ENCODE results near the gene FOXL1. TPM values are rescaled to one million over a fixed set of nuclear protein-coding genes. Genes with fewer than 3 reads are reported as not detected.

The FOXL1 gene
- total and polyA plus RNA-seq, 2 of the 13 experiments (the other 11 are each of a cell fraction or from before 2014, with no cell fraction given): not detected

DNA sequence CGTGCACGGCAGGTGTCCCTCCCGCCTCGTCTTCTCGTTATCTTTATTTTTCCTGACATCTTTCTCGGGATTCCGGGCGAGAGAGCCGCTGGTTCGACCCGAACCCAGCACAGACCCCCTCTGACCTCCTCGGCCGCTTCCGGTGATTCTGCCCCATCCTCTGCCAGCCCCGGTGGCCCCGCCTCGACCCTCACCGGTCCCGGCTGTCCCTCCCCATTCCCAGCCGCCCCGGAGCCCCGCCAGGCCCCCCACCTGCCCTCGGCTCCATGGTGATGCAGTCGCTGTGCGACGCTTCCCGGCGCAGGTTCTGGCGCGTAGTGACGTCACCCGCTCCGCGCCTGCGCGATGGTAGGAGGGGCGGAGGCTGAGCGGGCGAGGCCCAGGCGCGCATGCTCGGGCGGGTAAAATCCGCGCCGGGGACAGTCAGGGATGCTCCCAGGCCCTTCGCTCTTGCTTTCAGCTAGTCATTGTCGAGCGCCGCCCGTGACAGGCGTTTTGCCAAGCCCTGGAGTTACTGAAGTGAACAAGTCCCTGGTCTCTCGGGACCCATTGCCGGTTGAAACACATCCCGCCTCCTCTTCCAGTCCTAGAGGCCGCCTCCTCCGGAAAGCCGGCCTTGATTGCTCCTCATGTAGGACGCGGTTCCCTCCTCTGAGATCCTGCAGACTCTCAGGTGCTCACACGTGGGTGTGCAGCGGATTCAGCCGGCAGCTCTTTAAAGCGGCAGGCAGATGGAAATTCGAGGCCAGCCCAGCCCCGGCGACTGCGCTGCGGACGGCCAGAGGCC lies 23.2 kb upstream of the FOXL1 start, which contains the start of gene MTHFSD (continued):
- TF ChIP-seq NPAS2 (CRISPR knock-in tag; IDR thresholded peaks at IDR 0.05; ENCODE audit: borderline replicate concordance): no peak
- TF ChIP-seq, protein P1, sequence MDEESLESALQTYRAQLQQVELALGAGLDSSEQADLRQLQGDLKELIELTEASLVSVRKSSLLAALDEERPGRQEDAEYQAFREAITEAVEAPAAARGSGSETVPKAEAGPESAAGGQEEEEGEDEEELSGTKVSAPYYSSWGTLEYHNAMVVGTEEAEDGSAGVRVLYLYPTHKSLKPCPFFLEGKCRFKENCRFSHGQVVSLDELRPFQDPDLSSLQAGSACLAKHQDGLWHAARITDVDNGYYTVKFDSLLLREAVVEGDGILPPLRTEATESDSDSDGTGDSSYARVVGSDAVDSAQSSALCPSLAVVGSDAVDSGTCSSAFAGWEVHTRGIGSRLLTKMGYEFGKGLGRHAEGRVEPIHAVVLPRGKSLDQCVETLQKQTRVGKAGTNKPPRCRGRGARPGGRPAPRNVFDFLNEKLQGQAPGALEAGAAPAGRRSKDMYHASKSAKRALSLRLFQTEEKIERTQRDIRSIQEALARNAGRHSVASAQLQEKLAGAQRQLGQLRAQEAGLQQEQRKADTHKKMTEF (CRISPR knock-in tag; IDR thresholded peaks at IDR 0.05): peak; percentile 44; the same call in 1 of the 2 replicates
- TF ChIP-seq HNF4G (IDR thresholded peaks at IDR 0.05; ENCODE audit: borderline replicate concordance, low read depth, low read length): no peak; the same call in 1 of the 2 replicates
- TF ChIP-seq HNF4G (CRISPR knock-in tag; IDR thresholded peaks at IDR 0.05; ENCODE audit: borderline replicate concordance, low read depth): no peak
- TF ChIP-seq, protein P2, sequence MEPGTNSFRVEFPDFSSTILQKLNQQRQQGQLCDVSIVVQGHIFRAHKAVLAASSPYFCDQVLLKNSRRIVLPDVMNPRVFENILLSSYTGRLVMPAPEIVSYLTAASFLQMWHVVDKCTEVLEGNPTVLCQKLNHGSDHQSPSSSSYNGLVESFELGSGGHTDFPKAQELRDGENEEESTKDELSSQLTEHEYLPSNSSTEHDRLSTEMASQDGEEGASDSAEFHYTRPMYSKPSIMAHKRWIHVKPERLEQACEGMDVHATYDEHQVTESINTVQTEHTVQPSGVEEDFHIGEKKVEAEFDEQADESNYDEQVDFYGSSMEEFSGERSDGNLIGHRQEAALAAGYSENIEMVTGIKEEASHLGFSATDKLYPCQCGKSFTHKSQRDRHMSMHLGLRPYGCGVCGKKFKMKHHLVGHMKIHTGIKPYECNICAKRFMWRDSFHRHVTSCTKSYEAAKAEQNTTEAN (CRISPR knock-in tag; conservative IDR thresholded peaks at IDR 0.05): no peak
- TF ChIP-seq, protein P3, sequence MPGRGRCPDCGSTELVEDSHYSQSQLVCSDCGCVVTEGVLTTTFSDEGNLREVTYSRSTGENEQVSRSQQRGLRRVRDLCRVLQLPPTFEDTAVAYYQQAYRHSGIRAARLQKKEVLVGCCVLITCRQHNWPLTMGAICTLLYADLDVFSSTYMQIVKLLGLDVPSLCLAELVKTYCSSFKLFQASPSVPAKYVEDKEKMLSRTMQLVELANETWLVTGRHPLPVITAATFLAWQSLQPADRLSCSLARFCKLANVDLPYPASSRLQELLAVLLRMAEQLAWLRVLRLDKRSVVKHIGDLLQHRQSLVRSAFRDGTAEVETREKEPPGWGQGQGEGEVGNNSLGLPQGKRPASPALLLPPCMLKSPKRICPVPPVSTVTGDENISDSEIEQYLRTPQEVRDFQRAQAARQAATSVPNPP (CRISPR knock-in tag; IDR thresholded peaks at IDR 0.05): no peak
- TF ChIP-seq, protein P4, sequence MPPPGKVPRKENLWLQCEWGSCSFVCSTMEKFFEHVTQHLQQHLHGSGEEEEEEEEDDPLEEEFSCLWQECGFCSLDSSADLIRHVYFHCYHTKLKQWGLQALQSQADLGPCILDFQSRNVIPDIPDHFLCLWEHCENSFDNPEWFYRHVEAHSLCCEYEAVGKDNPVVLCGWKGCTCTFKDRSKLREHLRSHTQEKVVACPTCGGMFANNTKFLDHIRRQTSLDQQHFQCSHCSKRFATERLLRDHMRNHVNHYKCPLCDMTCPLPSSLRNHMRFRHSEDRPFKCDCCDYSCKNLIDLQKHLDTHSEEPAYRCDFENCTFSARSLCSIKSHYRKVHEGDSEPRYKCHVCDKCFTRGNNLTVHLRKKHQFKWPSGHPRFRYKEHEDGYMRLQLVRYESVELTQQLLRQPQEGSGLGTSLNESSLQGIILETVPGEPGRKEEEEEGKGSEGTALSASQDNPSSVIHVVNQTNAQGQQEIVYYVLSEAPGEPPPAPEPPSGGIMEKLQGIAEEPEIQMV (CRISPR knock-in tag; IDR thresholded peaks at IDR 0.05; ENCODE audit: low read depth): no peak
- TF ChIP-seq, protein P5, sequence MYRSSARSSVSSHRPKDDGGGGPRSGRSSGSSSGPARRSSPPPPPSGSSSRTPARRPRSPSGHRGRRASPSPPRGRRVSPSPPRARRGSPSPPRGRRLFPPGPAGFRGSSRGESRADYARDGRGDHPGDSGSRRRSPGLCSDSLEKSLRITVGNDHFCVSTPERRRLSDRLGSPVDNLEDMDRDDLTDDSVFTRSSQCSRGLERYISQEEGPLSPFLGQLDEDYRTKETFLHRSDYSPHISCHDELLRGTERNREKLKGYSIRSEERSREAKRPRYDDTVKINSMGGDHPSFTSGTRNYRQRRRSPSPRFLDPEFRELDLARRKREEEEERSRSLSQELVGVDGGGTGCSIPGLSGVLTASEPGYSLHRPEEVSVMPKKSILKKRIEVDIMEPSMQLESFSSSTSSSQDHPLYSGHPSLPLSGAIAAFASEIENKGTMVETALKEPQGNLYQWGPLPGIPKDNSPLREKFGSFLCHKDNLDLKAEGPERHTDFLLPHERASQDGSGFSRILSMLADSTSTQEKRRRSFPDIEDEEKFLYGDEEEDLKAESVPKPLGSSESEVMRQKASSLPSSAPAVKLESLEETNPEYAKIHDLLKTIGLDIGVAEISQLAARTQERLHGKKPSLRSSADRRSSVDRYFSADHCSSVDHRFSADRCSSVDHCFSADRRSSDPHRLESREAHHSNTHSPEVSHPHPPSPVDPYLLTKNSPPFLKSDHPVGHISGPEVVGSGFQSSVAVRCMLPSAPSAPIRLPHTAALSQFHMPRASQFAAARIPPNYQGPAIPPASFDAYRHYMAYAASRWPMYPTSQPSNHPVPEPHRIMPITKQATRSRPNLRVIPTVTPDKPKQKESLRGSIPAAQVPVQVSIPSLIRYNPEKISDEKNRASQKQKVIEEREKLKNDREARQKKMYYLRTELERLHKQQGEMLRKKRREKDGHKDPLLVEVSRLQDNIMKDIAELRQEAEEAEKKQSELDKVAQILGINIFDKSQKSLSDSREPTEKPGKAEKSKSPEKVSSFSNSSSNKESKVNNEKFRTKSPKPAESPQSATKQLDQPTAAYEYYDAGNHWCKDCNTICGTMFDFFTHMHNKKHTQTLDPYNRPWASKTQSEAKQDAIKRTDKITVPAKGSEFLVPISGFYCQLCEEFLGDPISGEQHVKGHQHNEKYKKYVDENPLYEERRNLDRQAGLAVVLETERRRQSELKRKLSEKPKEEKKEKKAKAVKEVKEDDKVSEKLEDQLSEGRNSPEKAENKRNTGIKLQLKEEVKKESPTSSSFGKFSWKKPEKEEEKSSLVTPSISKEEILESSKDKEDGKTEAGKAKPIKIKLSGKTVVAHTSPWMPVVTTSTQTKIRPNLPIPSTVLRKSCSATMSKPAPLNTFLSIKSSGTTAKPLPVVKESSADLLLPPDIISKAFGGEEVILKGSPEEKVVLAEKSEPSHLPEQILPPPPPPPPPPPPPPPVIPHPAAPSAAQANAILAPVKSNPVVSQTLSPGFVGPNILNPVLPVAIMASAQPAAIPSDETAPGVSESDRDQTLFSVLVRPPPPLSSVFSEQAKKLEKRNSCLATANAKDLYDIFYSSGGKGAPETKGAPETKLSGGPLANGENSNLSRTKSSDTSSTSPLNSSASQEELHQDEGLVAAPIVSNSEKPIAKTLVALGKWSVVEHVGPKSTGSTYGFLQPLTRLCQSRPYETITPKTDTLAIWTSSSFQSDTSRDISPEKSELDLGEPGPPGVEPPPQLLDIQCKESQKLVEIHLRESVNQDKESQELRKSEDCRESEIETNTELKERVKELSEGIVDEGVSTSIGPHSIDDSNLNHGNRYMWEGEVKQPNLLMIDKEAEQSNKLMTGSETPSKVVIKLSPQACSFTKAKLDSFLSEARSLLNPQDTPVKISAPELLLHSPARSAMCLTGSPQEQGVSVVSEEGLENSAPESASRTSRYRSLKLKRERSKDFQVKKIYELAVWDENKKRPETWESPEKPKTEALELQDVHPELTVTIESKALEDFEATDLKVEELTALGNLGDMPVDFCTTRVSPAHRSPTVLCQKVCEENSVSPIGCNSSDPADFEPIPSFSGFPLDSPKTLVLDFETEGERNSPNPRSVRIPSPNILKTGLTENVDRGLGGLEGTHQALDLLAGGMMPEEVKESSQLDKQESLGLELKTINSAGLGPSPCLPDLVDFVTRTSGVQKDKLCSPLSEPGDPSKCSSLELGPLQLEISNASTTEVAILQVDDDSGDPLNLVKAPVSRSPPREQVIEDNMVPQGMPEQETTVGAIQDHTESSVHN (CRISPR knock-in tag; IDR thresholded peaks at IDR 0.05): peak; percentile 79; the same call in 1 of the 2 replicates
- TF ChIP-seq ZNF768 (CRISPR knock-in tag; IDR thresholded peaks at IDR 0.05): 0 out of 2 replicates have a peak, but pooled peaks have one; percentile 17
- TF ChIP-seq DPF2 (CRISPR knock-in tag; IDR thresholded peaks at IDR 0.05; ENCODE audit: borderline replicate concordance, low read depth): no peak
